ENCODE data around the gene IL12RB1. TPM values are rescaled to one million over a fixed set of nuclear protein-coding genes. Genes with fewer than 3 reads are reported as not detected.

IL12RB1 gene
- total RNA-seq, 2 donors from 2014 or later = 1.0 TPM; not detected in 1

GRCh38 chr19:18119717-18120105 lies 33.0 kb upstream of the IL12RB1 start:
- WGBS, 2 donors = 82 to 84% methylated on average over 12 to 14 of the region's 14 CpGs

GRCh38 chr19:18119013-18119716 lies 32.4 kb upstream of the IL12RB1 start:
- Histone ChIP-seq H3K36me3 (replicated peaks in 1 of 2; ENCODE audit: insufficient read depth in 1 of 2, low read depth in 2 of 2) (peaks cover 0 to 11% of the 10 kb centered on the region in 2 donors), H3K9me3 (no peaks in the 10 kb centered on the region), H3K27ac (peak overlapping the region in 3 of 4 donors; percentile 55 to 79 (median 71)), H3K4me3 (no peak overlapping the region), H3K4me1 (peaks cover 29% of the 10 kb centered on the region), H3K27me3 (no peaks in the 10 kb centered on the region)
- DNase-seq = peak; percentile 25 to 67 (median 58)
- intact Hi-C loops (cut with DNase I) = no loop called here
- no peak for TF ChIP-seq POLR2A (IDR thresholded peaks at IDR 0.05)
- no peak for TF ChIP-seq CTCF (IDR thresholded peaks at IDR 0.05)
- 29 to 36% methylated on average over 9 to 13 of the region's 13 CpGs for WGBS, 2 donors
- ATAC-seq = no peak

More at GRCh38 chr19:18119717-18120105, 33.0 kb upstream of the IL12RB1 start:
- H3K36me3 ChIP-seq (replicated peaks in 1 of 2; ENCODE audit: insufficient read depth in 1 of 2, low read depth in 2 of 2) = peaks cover 0 to 16% of the 10 kb centered on the region in 2 donors
- peaks cover 28% of the 10 kb centered on the region for H3K4me1 ChIP-seq
- DNase-seq (peak in 1 of 4 donors; percentile 37), ATAC-seq (no peak)
- no peaks in the 10 kb centered on the region for H3K9me3 ChIP-seq
- intact Hi-C loops (cut with DNase I) = no loop called here
- no peaks in the 10 kb centered on the region for H3K27me3 ChIP-seq
- peak overlapping the region in 2 of 4 donors; percentile 9 to 55 for H3K27ac ChIP-seq
- TF ChIP-seq CTCF (IDR thresholded peaks at IDR 0.05) = no peak
- no peak for TF ChIP-seq POLR2A (IDR thresholded peaks at IDR 0.05)
- no peak overlapping the region for H3K4me3 ChIP-seq

GRCh38 chr19:18118420-18119012 lies 31.8 kb upstream of the IL12RB1 start:
- Histone ChIP-seq H3K27ac (peak overlapping the region; percentile 55 to 79 (median 65)), H3K4me1 (peaks cover 33% of the 10 kb centered on the region), H3K27me3 (no peaks in the 10 kb centered on the region), H3K9me3 (no peaks in the 10 kb centered on the region), H3K36me3 (replicated peaks in 1 of 2; ENCODE audit: insufficient read depth in 1 of 2, low read depth in 2 of 2) (peaks cover 0 to 5% of the 10 kb centered on the region in 2 donors), H3K4me3 (peak overlapping the region in 1 of 2 donors; percentile 23)
- no peak for ATAC-seq
- no peak for DNase-seq
- intact Hi-C loops (cut with DNase I) = no loop called here
- 37 to 40% methylated on average over 8 to 14 of the region's 14 CpGs for WGBS, 2 donors
- TF ChIP-seq POLR2A (IDR thresholded peaks at IDR 0.05) (no peak), CTCF (IDR thresholded peaks at IDR 0.05) (no peak)

GRCh38 chr19:18117692-18118378 lies 31.1 kb upstream of the IL12RB1 start:
- peak overlapping the region in 1 of 2 donors; percentile 23 for H3K4me3 ChIP-seq
- peak; percentile 90 for ATAC-seq
- no peaks in the 10 kb centered on the region for H3K9me3 ChIP-seq
- intact Hi-C loops (cut with DNase I) = no loop called here
- no peaks in the 10 kb centered on the region for H3K27me3 ChIP-seq
- peak; percentile 92 to 95 (median 93) for DNase-seq
- H3K27ac ChIP-seq = peak overlapping the region; percentile 22 to 79 (median 65)
- TF ChIP-seq POLR2A (IDR thresholded peaks at IDR 0.05) (no peak), CTCF (IDR thresholded peaks at IDR 0.05) (no peak)
- 2 to 5% methylated on average over 4 to 55 of the region's 86 CpGs for WGBS, 2 donors
- H3K36me3 ChIP-seq (replicated peaks in 1 of 2; ENCODE audit: insufficient read depth in 1 of 2, low read depth in 2 of 2) = peaks cover 0 to 3% of the 10 kb centered on the region in 2 donors
- H3K4me1 ChIP-seq = peaks cover 34% of the 10 kb centered on the region
